Kidney (tissue), 14 donors: ENCODE measurements around the gene LIX1. TPM values are rescaled to one million over a fixed set of nuclear protein-coding genes. Genes with fewer than 3 reads are reported as not detected.
A peak's percentile ranks its signal among the peaks of the same experiment; 100 is the strongest.

ENCODE experiments used
- DNase-seq, 5 donors: peaks; one replicate each; pipeline ENCODE4 v3.0.0-alpha.2; 2013 to 2020
- FAIRE-seq: peaks from 2 replicates; lab custom pipeline; 2012; peaks lifted over from hg19 to GRCh38; lab: Jason Lieb, UNC
- H3K27ac ChIP-seq, 2 donors: one replicate each; pipeline ENCODE4 v1.7.0; 2013; ENCODE audit warnings: low read depth in 2 of 2, low read length in 2 of 2, inconsistent platforms in 1 of 2
- H3K27me3 ChIP-seq: one replicate; pipeline ENCODE4 v1.7.1; 2013; ENCODE audit warnings: low read length, inconsistent platforms; ENCODE audit not compliant: control insufficient read depth, insufficient read depth
- H3K36me3 ChIP-seq, 3 donors: one replicate each; pipeline versions ENCODE4 v1.7.0 to v1.7.1; 2013; ENCODE audit warnings: low read length in 3 of 3, control low read depth in 1 of 3, inconsistent platforms in 1 of 3; ENCODE audit not compliant: insufficient read depth in 3 of 3, control insufficient read depth in 2 of 3
- H3K4me1 ChIP-seq, 3 donors: one replicate each; pipeline versions ENCODE4 v1.7.0 to v1.7.1; 2013; ENCODE audit warnings: low read length in 3 of 3, inconsistent platforms in 1 of 3, low read depth in 1 of 3; ENCODE audit not compliant: control insufficient read depth in 2 of 3, insufficient read depth in 2 of 3
- H3K4me3 ChIP-seq, 3 donors: one replicate each; pipeline versions ENCODE4 v1.7.0 to v1.8.1; 2013; ENCODE audit warnings: low read length in 3 of 3, control low read depth in 1 of 3, inconsistent platforms in 1 of 3
- H3K9ac ChIP-seq, 3 donors: one replicate each; pipeline versions ENCODE4 v1.7.0 to v1.7.1; 2013; ENCODE audit warnings: low read length in 3 of 3, control low read depth in 1 of 3, inconsistent platforms in 1 of 3
- H3K9me3 ChIP-seq, 3 donors: one replicate each; pipeline versions ENCODE4 v1.7.0 to v1.7.1; 2013; ENCODE audit warnings: low read length in 3 of 3, control low read depth in 1 of 3, inconsistent platforms in 1 of 3; ENCODE audit not compliant: control insufficient read depth in 2 of 3, insufficient read depth in 1 of 3
- CTCF ChIP-seq: IDR thresholded peaks from 3 replicates; pipeline ENCODE4 v1.5.1; 2012; ENCODE audit warnings: mild to moderate bottlenecking, moderate library complexity, borderline replicate concordance; ENCODE audit not compliant: insufficient read depth; ENCODE audit errors: extremely low read depth
- intact Hi-C: fragments of 100-400 bp; cut with DNase I; formaldehyde crosslinking; loops from one replicate; pipeline ENCODE4 v1.11.1; 2022
- polyA plus RNA-seq: library from polyadenylated mRNA; stranded (reverse); fragments of 350-450 nt; fragmentation: Illumina TruSeq; extraction: RNeasy Lipid Tissue Mini Kit (QIAGEN cat#74804); gene quantifications from one replicate; pipeline ENCODE4 v1.2.3, GENCODE V29; 2014; ENCODE audit warnings: low read depth, low replicate concordance; ENCODE audit not compliant: insufficient read depth
- total RNA-seq: library from RNA; stranded (reverse); fragmentation: NEBNext Ultra II Directional; extraction: Animal tissue kit (Norgen Biotek cat#: 25700); gene quantifications from one replicate; pipeline ENCODE4 v1.2.1, GENCODE V29; 2021
- donor health status: control.
- donor health status: control.
- donor health status: control.
- donor health status: control.
- donor health status: control.
- donor health status: DM: yes; HTN: yes; CAD: no.
- donor health status: Normal renal cell carcinoma (clear cell type).

The LIX1 gene
- total and polyA plus RNA-seq, 2 donors from 2014 or later: 0.65 to 33.4 TPM

DNA sequence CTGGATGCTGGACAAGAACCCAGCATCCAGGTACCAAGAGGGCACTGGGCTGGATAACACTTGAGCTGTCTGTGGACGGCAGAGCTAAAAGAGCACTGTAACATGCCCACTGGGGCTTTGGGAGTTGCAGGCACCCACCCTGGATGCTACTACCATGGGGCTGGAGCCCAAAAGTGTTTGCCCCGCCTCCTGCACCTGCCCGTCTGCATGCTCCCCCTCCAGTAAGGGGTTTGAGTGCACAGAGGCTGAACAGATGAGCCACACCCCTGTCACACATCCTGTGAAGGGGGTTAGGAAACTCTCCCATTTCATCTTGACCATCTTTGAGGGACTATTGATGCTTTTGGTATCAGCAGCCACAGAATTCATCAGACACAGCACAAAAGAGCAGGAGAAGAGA lies 69.0 kb downstream of the LIX1 start:
- no peak overlapping the region for H3K4me3 ChIP-seq
- H3K9me3 ChIP-seq: no peaks in the 10 kb centered on the region
- TF ChIP-seq CTCF: no peak
- H3K36me3 ChIP-seq: no peaks in the 10 kb centered on the region
- no peak overlapping the region for H3K9ac ChIP-seq
- no peak for DNase-seq
- H3K4me1 ChIP-seq: peaks cover 0 to 10% (median 2%) of the 10 kb centered on the region in 3 donors
- no peaks in the 10 kb centered on the region for H3K27me3 ChIP-seq
- intact Hi-C loops: no loop called here
- no peak for FAIRE-seq
- no peak overlapping the region for H3K27ac ChIP-seq

- H3K36me3 ChIP-seq: no peaks in the 10 kb centered on the region
- DNase-seq (no peak), FAIRE-seq (no peak)
- no peak overlapping the region for H3K27ac ChIP-seq
- no peak for TF ChIP-seq CTCF
- intact Hi-C loops: no loop called here
- no peaks in the 10 kb centered on the region for H3K27me3 ChIP-seq
- no peak overlapping the region for H3K9ac ChIP-seq
- peaks cover 0 to 10% (median 2%) of the 10 kb centered on the region in 3 donors for H3K4me1 ChIP-seq
- H3K9me3 ChIP-seq: no peaks in the 10 kb centered on the region
- H3K4me3 ChIP-seq: no peak overlapping the region
These were observed 69.7 kb downstream of the LIX1 start for GRCh38 chr5:97072696-97073095.

DNA sequence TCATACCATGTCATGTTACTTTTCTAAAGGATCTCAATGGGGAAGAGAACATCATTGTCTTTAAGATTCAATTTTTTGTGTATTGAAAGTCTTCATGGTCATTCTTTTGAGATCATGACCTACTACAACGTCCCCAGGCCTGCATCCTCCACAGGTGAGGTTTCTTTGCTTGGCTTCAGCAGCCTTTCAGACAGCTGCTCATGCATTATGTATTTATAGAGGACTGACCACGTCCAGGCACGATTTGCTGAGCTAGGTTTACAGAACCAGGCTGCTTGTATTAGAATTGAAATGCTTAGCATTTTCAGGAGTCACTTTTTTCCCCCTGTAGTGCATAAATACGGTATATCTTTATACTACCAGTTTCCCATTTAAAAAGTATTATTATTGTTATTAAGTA lies 70.4 kb downstream of the LIX1 start:
- peaks cover 0 to 10% (median 2%) of the 10 kb centered on the region in 3 donors for H3K4me1 ChIP-seq
- H3K36me3 ChIP-seq: no peaks in the 10 kb centered on the region
- intact Hi-C loops: no loop called here
- TF ChIP-seq CTCF: no peak
- H3K9me3 ChIP-seq: no peaks in the 10 kb centered on the region
- no peak overlapping the region for H3K4me3 ChIP-seq
- no peak overlapping the region for H3K9ac ChIP-seq
- no peak overlapping the region for H3K27ac ChIP-seq
- DNase-seq: no peak
- no peak for FAIRE-seq
- no peaks in the 10 kb centered on the region for H3K27me3 ChIP-seq

DNA sequence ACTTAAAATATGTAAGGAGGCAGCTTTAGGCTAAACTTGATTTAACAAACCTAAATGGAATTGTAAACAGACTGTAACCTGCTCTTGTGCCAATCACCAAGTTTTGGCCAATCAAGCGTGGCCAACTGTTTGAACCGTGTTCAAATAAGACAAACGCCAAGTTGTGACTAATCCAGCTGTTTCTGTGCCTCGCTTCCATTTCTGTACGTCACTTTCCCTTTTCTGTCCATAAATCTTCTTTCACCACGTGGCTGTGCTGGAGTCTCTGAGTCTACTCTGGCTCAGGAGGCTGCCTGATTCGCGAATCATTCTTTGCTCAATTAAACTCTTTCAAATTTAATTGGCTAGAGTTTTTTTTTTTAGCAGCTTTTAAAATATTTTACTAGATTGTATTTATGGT lies 71.3 kb downstream of the LIX1 start:
- Histone ChIP-seq H3K4me3 (no peak overlapping the region), H3K4me1 (peaks cover 0 to 8% (median 2%) of the 10 kb centered on the region in 3 donors), H3K9me3 (no peaks in the 10 kb centered on the region), H3K9ac (no peak overlapping the region), H3K27me3 (no peaks in the 10 kb centered on the region), H3K36me3 (no peaks in the 10 kb centered on the region), H3K27ac (no peak overlapping the region)
- intact Hi-C loops: no loop called here
- TF ChIP-seq CTCF: no peak
- FAIRE-seq (peak; percentile 21), DNase-seq (peak in 2 of 5 donors; percentile 50 to 72)
